Measurements from ENCODE around the gene SYNPO. TPM values are rescaled to one million over a fixed set of nuclear protein-coding genes. Genes with fewer than 3 reads are reported as not detected.
A peak's percentile ranks its signal among the peaks of the same experiment; 100 is the strongest.

The SYNPO gene
- total RNA-seq, 4 donors from 2014 or later = 15.5 to 89.4 (median 41.8) TPM

DNA sequence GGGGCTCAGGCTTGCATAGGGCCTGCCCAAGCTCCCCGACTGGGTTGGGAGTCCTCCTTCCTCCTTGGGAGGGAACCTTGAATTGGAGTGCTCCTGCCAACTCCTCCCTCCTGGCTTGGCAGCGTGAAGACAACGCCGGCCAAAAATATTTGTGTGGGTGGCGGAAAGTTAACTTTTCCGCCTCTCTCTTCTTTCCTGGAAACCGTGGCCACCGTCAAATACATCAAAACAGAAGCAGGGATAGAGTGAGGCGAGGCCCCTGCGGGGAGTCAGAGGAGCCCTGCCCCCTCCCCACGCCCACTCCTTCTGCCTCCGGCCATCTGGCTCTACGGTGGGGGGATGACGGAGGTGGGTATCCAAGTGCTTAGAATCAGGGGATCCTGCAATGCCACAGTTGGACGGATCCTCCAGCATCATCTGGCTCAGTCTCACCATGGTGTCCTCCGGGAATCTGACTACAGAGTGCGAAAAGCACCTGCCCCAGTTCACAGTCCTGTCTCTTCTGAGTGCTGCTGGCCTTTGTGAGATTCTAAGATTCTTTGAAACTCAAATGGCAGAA lies 25.2 kb upstream of the SYNPO start:
- Histone ChIP-seq H3K27ac (peak overlapping the region; percentile 47 to 70 (median 50)), H3K4me3 (no peak overlapping the region), H3K27me3 (no peaks in the 10 kb centered on the region), H3K4me1 (peaks cover 25 to 87% (median 57%) of the 10 kb centered on the region in 4 donors), H3K36me3 (no peaks in the 10 kb centered on the region), H3K9me3 (no peaks in the 10 kb centered on the region)
- 27% methylated on average over 17 of the region's 17 CpGs; no CpG with 5 or more reads in 1 of the 2 donors for WGBS, 2 donors (ENCODE audit: low coverage in 1 of 2)
- in situ Hi-C loops (cut with MboI; ENCODE audit: low pct_ligation_motif_present in 1 of 4, low pct_unique_long_range_greater_than_20kb in 1 of 4, low sequenced_read_pairs in 3 of 4) (no loop called here), intact Hi-C loops (cut with DNase I; ENCODE audit: low total_unique reads) (no loop called here)
- DNase-seq = peak; percentile 41
- TF ChIP-seq EP300 (IDR thresholded peaks at IDR 0.05; ENCODE audit: low read depth) = no peak
- TF ChIP-seq POLR2AphosphoS5 (IDR thresholded peaks at IDR 0.05) = peak in 2 of 3 donors; percentile 9 to 22

DNA sequence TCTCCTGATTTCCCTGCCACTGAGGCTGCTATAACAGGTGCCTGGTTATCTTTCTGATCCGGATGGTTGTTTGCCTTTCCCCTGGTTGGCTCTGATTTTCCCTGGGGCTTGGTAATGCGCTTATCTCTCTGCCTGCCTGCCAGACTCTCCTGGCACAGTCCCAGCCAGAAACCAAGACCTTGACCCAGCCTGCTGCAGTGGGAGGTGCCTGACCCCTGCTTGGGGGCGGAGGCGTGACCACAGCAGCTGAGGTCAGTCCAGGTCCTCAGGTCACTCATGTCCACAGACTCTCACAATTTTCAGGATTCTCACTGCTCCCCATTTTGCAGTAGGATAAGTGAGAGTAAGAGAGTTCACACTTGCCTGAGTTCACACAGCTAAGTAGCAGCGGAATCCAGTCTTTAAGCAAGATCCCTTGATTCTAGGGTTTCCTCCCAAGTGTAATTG lies 24.4 kb upstream of the SYNPO start:
- 25 to 43% methylated on average over 2 to 5 of the region's 5 CpGs for WGBS, 2 donors (ENCODE audit: low coverage in 1 of 2)
- DNase-seq = peak; percentile 82
- peak overlapping the region; percentile 47 to 70 (median 50) for H3K27ac ChIP-seq
- H3K4me1 ChIP-seq = peaks cover 24 to 79% (median 53%) of the 10 kb centered on the region in 4 donors
- no peaks in the 10 kb centered on the region for H3K27me3 ChIP-seq
- H3K36me3 ChIP-seq = no peaks in the 10 kb centered on the region
- H3K4me3 ChIP-seq = no peak overlapping the region
- H3K9me3 ChIP-seq = no peaks in the 10 kb centered on the region
- in situ Hi-C loops (cut with MboI; ENCODE audit: low pct_ligation_motif_present in 1 of 4, low pct_unique_long_range_greater_than_20kb in 1 of 4, low sequenced_read_pairs in 3 of 4) = no loop called here
- TF ChIP-seq POLR2AphosphoS5 (IDR thresholded peaks at IDR 0.05) = peak in 2 of 3 donors; percentile 26 to 37
- TF ChIP-seq POLR2A (IDR thresholded peaks at IDR 0.05) = no peak
- TF ChIP-seq EP300 (IDR thresholded peaks at IDR 0.05; ENCODE audit: low read depth) = no peak
- TF ChIP-seq, protein P1, sequence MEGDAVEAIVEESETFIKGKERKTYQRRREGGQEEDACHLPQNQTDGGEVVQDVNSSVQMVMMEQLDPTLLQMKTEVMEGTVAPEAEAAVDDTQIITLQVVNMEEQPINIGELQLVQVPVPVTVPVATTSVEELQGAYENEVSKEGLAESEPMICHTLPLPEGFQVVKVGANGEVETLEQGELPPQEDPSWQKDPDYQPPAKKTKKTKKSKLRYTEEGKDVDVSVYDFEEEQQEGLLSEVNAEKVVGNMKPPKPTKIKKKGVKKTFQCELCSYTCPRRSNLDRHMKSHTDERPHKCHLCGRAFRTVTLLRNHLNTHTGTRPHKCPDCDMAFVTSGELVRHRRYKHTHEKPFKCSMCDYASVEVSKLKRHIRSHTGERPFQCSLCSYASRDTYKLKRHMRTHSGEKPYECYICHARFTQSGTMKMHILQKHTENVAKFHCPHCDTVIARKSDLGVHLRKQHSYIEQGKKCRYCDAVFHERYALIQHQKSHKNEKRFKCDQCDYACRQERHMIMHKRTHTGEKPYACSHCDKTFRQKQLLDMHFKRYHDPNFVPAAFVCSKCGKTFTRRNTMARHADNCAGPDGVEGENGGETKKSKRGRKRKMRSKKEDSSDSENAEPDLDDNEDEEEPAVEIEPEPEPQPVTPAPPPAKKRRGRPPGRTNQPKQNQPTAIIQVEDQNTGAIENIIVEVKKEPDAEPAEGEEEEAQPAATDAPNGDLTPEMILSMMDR (IDR thresholded peaks at IDR 0.05) = no peak
- intact Hi-C loops (cut with DNase I; ENCODE audit: low total_unique reads) = no loop called here

DNA sequence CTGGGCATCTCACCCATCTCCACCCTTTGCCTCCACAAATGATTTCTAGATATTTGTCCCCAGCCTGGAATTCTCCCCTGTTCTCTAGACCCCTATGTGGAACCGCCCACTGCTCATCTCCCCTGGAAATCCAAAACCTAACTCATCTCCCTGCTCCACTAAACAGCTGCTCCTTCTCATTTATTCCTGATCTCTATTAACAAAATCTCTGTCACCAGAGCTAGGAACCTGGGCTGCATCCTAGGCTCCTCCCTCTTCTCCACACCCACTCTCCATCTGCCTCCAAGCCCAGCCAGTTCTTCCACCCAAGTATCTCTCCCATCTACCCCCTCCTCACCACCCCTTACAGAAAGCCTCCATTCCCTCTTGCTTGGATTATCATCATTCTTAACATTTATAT lies 24.0 kb upstream of the SYNPO start:
- Histone ChIP-seq H3K4me1 (peaks cover 24 to 74% (median 49%) of the 10 kb centered on the region in 4 donors), H3K36me3 (no peaks in the 10 kb centered on the region), H3K9me3 (no peaks in the 10 kb centered on the region), H3K4me3 (no peak overlapping the region), H3K27ac (peak overlapping the region; percentile 47 to 70 (median 50)), H3K27me3 (no peaks in the 10 kb centered on the region)
- TF ChIP-seq, protein P1 (IDR thresholded peaks at IDR 0.05) = no peak
- no peak for TF ChIP-seq POLR2A (IDR thresholded peaks at IDR 0.05)
- TF ChIP-seq EP300 (IDR thresholded peaks at IDR 0.05; ENCODE audit: low read depth) = no peak
- no peak for TF ChIP-seq POLR2AphosphoS5 (IDR thresholded peaks at IDR 0.05)
- in situ Hi-C loops (cut with MboI; ENCODE audit: low pct_ligation_motif_present in 1 of 4, low pct_unique_long_range_greater_than_20kb in 1 of 4, low sequenced_read_pairs in 3 of 4) (no loop called here), intact Hi-C loops (cut with DNase I; ENCODE audit: low total_unique reads) (no loop called here)
- 82 to 83% methylated on average over 1 of the region's 1 CpG for WGBS, 2 donors (ENCODE audit: low coverage in 1 of 2)
- DNase-seq = no peak

DNA sequence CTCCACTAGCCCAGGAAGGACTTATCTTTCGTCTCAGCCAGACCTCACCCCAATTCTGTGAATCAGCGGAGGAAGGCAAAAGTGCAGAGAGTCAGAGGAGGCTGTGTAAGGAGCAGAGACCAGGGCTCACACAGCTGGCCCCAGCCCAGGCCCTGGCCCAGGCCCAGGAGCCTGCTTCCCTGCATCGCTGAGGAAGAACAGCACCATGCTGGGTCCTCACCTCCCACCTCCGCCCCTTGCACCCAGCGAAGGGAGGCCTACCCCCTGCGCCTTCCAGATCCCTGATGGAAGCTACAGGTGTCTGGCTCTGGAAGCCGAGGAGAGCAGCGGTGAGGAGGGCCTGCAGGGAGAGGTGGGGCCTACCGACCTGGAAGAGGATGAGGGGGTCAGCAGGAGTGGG lies 22.3 kb upstream of the SYNPO start:
- no peak for DNase-seq
- H3K27me3 ChIP-seq = no peaks in the 10 kb centered on the region
- no peaks in the 10 kb centered on the region for H3K36me3 ChIP-seq
- H3K9me3 ChIP-seq = no peaks in the 10 kb centered on the region
- in situ Hi-C loops (cut with MboI; ENCODE audit: low pct_ligation_motif_present in 1 of 4, low pct_unique_long_range_greater_than_20kb in 1 of 4, low sequenced_read_pairs in 3 of 4) (no loop called here), intact Hi-C loops (cut with DNase I; ENCODE audit: low total_unique reads) (no loop called here)
- TF ChIP-seq POLR2A (IDR thresholded peaks at IDR 0.05) (no peak), EP300 (IDR thresholded peaks at IDR 0.05; ENCODE audit: low read depth) (no peak), POLR2AphosphoS5 (IDR thresholded peaks at IDR 0.05) (no peak)
- TF ChIP-seq, protein P1 (IDR thresholded peaks at IDR 0.05) = no peak
- peak overlapping the region in 2 of 4 donors; percentile 22 to 50 for H3K27ac ChIP-seq
- WGBS, 2 donors (ENCODE audit: low coverage in 1 of 2) = 77% methylated on average over 9 of the region's 9 CpGs; no CpG with 5 or more reads in 1 of the 2 donors
- no peak overlapping the region for H3K4me3 ChIP-seq
- H3K4me1 ChIP-seq = peaks cover 19 to 58% (median 35%) of the 10 kb centered on the region in 4 donors

Measured in transverse colon (tissue), 4 donors.